IMR-90 (cell line): Measurements from ENCODE around the gene MICAL2.

Experiments
- BHLHE40 ChIP-seq: fragments of 150-350 bp; IDR thresholded peaks from 2 replicates; pipeline ENCODE4 v1.6.1; 2016; ENCODE audit warnings: mild to moderate bottlenecking, low read depth, low read length
- CEBPB ChIP-seq: IDR thresholded peaks from 2 replicates; pipeline ENCODE4 v1.6.1; 2012; ENCODE audit warnings: low read depth, low read length, improper control_type of control experiment
- CHD1 ChIP-seq: IDR thresholded peaks from 2 replicates; pipeline ENCODE4 v1.6.1; 2012; ENCODE audit warnings: low read depth, low read length, improper control_type of control experiment
- CTCF ChIP-seq: conservative IDR thresholded peaks from 2 replicates; pipeline ENCODE4 v1.5.1; 2012; ENCODE audit warnings: mild to moderate bottlenecking, low read depth, low read length, improper control_type of control experiment
- FOS ChIP-seq: fragments of 150-350 bp; IDR thresholded peaks from 2 replicates; pipeline ENCODE4 v1.6.1; 2016; ENCODE audit warnings: low read depth, low read length
- MAFK ChIP-seq: IDR thresholded peaks from 2 replicates; pipeline ENCODE4 v1.6.1; 2012; ENCODE audit warnings: low read depth, low read length, improper control_type of control experiment
- MAZ ChIP-seq: IDR thresholded peaks from 2 replicates; pipeline ENCODE4 v1.6.1; 2012; ENCODE audit warnings: low read depth, mild to moderate bottlenecking, low read length, improper control_type of control experiment, moderate library complexity, borderline replicate concordance
- NFE2L2 ChIP-seq: fragments of 150-350 bp; IDR thresholded peaks from 2 replicates; pipeline ENCODE4 v1.6.1; 2016; ENCODE audit warnings: low read depth, mild to moderate bottlenecking, low read length
- POLR2A ChIP-seq: IDR thresholded peaks from 2 replicates; pipeline ENCODE4 v1.6.1; 2012; ENCODE audit warnings: mild to moderate bottlenecking, low read depth, low read length
- RAD21 ChIP-seq: IDR thresholded peaks from 2 replicates; pipeline ENCODE4 v1.6.1; 2012; ENCODE audit warnings: low read length, improper control_type of control experiment
- RCOR1 ChIP-seq: IDR thresholded peaks from 2 replicates; pipeline ENCODE4 v1.6.1; 2012; ENCODE audit warnings: mild to moderate bottlenecking, low read length, improper control_type of control experiment; ENCODE audit not compliant: insufficient replicate concordance
- RFX5 ChIP-seq: IDR thresholded peaks from 2 replicates; pipeline ENCODE4 v1.8.0; 2012; ENCODE audit warnings: low read depth, mild to moderate bottlenecking, low read length, moderate library complexity
- TF ChIP-seq, protein P1 (sequence below): fragments of 150-350 bp; IDR thresholded peaks from 2 replicates; pipeline ENCODE4 v1.6.1; 2017; ENCODE audit warnings: mild to moderate bottlenecking, antibody characterized with exemption, low read length, low read depth
- TF ChIP-seq, protein P2 (sequence below): fragments of 150-350 bp; IDR thresholded peaks from 2 replicates; pipeline ENCODE4 v1.6.1; 2016; ENCODE audit warnings: low read depth, mild to moderate bottlenecking, low read length, moderate library complexity, borderline replicate concordance

- TF ChIP-seq CTCF (no peak), POLR2A (no peak; the same call in none of the 2 replicates), RAD21 (no peak), CHD1 (no peak), BHLHE40 (no peak), CEBPB (no peak), RCOR1 (peak; percentile 11), RFX5 (no peak), MAZ (no peak), FOS (0 out of 2 replicates have a peak, but pooled peaks have one; percentile 4), MAFK (no peak), NFE2L2 (no peak)
- TF ChIP-seq, protein P1, sequence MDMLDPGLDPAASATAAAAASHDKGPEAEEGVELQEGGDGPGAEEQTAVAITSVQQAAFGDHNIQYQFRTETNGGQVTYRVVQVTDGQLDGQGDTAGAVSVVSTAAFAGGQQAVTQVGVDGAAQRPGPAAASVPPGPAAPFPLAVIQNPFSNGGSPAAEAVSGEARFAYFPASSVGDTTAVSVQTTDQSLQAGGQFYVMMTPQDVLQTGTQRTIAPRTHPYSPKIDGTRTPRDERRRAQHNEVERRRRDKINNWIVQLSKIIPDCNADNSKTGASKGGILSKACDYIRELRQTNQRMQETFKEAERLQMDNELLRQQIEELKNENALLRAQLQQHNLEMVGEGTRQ: no peak
- TF ChIP-seq, protein P2, sequence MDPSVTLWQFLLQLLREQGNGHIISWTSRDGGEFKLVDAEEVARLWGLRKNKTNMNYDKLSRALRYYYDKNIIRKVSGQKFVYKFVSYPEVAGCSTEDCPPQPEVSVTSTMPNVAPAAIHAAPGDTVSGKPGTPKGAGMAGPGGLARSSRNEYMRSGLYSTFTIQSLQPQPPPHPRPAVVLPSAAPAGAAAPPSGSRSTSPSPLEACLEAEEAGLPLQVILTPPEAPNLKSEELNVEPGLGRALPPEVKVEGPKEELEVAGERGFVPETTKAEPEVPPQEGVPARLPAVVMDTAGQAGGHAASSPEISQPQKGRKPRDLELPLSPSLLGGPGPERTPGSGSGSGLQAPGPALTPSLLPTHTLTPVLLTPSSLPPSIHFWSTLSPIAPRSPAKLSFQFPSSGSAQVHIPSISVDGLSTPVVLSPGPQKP: no peak
Observed at GRCh38 chr11:12158909-12159308, 48.5 kb downstream of the MICAL2 start.
